ENCODE measurements around the gene RHAG.

Gene RHAG

DNA sequence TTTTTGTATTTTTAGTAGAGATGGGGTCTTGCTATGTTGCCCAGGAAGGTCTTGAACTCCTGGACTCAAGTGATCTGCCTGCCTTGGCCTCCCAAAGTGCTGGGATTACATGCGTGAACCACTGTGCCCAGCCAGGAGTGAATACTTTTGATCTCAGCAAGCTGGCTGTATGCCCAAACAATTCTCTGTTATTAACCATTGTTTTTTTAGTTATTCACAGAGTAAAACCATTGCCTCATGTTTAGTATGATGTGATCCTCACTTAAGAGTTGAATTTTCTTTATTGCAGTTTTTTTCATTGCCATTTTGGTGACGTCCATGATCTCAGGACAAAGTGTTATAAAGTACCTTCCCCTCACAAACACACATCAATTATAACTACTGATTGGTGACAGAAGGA, 71.4 kb downstream of the RHAG start:
- H3K4me3 ChIP-seq (ENCODE audit: low read length) = no peak overlapping the region
- TF ChIP-seq, protein P1, sequence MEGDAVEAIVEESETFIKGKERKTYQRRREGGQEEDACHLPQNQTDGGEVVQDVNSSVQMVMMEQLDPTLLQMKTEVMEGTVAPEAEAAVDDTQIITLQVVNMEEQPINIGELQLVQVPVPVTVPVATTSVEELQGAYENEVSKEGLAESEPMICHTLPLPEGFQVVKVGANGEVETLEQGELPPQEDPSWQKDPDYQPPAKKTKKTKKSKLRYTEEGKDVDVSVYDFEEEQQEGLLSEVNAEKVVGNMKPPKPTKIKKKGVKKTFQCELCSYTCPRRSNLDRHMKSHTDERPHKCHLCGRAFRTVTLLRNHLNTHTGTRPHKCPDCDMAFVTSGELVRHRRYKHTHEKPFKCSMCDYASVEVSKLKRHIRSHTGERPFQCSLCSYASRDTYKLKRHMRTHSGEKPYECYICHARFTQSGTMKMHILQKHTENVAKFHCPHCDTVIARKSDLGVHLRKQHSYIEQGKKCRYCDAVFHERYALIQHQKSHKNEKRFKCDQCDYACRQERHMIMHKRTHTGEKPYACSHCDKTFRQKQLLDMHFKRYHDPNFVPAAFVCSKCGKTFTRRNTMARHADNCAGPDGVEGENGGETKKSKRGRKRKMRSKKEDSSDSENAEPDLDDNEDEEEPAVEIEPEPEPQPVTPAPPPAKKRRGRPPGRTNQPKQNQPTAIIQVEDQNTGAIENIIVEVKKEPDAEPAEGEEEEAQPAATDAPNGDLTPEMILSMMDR (IDR thresholded peaks at IDR 0.05; ENCODE audit: insufficient read depth, low read depth, low read length, missing control alignments) = no peak
- DNase-seq (ENCODE audit: low read depth) = no peak

DNA sequence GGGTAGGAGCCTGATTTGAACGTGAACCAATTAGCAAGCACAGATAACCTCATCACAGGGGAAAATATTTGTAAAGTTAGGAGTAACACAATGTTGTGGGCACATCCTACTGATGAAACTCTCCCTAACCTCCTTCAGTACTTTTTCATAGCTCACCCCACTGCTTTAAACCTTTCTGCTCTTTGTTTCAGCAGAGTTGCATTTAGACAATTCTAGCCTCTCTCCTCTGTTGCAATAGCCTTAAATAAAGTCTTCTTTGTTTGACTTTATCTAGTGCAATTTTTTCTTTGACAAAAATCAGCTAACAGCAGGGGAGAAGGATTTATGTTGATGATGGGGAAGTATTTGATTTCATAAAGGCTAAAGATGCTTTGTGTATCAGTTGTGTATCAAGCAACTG, 72.1 kb downstream of the RHAG start:
- TF ChIP-seq, protein P1 (IDR thresholded peaks at IDR 0.05; ENCODE audit: insufficient read depth, low read depth, low read length, missing control alignments) = no peak
- H3K4me3 ChIP-seq (ENCODE audit: low read length) = no peak overlapping the region
- DNase-seq (ENCODE audit: low read depth) = no peak

DNA sequence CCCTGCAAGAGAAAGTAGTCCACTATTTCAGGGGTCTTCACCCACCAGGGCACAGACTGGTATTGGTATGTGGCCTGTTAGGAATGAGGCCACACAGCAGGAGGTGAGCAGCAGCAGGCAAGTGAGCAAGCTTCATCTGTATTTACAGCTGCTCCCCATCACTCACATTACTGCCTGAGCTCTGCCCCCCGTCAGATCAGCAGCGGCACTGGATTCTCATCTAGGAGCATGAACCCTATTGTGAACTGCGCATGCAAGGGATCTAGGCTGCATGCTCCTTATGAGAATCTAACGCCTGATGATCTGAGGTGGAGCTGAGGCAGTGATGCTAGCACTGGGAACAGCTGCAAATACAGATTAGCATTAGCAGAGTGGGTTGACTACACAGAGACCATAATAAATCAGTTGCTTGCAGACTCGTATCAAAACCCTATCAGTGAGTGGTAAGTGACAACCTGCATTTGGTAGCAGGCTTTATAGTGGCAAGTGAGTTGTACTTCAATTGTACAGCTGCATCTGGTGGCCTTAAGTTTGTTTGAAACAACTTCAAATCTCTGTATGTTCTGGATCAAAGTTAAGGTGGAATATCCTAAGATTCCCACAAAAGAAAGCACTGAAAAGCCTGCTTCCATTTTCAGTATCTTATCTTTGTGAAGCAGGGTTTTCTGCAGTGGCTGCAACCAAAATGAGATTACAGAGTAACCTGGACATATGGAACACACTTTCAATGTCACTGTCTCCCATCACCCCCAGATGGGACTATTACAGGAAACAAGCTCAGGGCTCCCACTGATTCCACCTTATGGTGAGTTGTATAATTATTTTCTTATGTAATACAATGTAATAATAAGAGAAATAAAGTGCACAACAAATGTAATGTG, 73.4 kb downstream of the RHAG start:
- no peak overlapping the region for H3K4me3 ChIP-seq (ENCODE audit: low read length)
- TF ChIP-seq, protein P1 (IDR thresholded peaks at IDR 0.05; ENCODE audit: insufficient read depth, low read depth, low read length, missing control alignments) = no peak
- no peak for DNase-seq (ENCODE audit: low read depth)

GRCh38 chr6:49558238-49558637, 78.4 kb downstream of the RHAG start:
- no peak for DNase-seq (ENCODE audit: low read depth)
- H3K4me3 ChIP-seq (ENCODE audit: low read length) = no peak overlapping the region
- TF ChIP-seq, protein P1 (IDR thresholded peaks at IDR 0.05; ENCODE audit: insufficient read depth, low read depth, low read length, missing control alignments) = no peak

GRCh38 chr6:49557177-49557576, 79.5 kb downstream of the RHAG start:
- H3K4me3 ChIP-seq (ENCODE audit: low read length) = no peak overlapping the region
- TF ChIP-seq, protein P1 (IDR thresholded peaks at IDR 0.05; ENCODE audit: insufficient read depth, low read depth, low read length, missing control alignments) = no peak
- no peak for DNase-seq (ENCODE audit: low read depth)

- TF ChIP-seq, protein P1 (IDR thresholded peaks at IDR 0.05; ENCODE audit: insufficient read depth, low read depth, low read length, missing control alignments) = no peak
- peak; percentile 98 for DNase-seq (ENCODE audit: low read depth)
- H3K4me3 ChIP-seq (ENCODE audit: low read length) = no peak overlapping the region
Observed at GRCh38 chr6:49556429-49556837, 80.2 kb downstream of the RHAG start.

DNA sequence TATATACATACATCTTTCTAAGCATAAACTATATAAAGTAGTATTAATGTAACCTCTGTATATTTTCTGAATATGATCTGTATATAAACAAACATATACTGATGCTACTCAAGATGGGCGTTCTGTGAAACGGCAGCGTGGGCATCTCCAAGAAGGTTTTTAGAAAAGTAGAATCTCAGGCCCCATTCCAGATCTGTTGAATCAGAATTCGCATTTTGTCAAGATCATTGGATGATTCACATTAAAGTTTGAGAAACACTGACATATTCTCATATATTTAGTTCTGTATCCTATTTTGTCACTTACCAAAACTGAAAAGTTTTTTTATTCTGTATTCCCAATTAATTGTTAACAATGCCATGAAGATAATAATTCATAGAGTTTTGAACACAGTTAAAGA, 80.7 kb downstream of the RHAG start:
- DNase-seq (ENCODE audit: low read depth) = peak; percentile 60
- TF ChIP-seq, protein P1 (IDR thresholded peaks at IDR 0.05; ENCODE audit: insufficient read depth, low read depth, low read length, missing control alignments) = no peak
- H3K4me3 ChIP-seq (ENCODE audit: low read length) = no peak overlapping the region

All from epithelial cell of esophagus (primary cell).